GM15510 (cell line): Measurements from ENCODE around the gene TENT4A.

ENCODE experiments used
- POLR2A ChIP-seq: IDR thresholded peaks from 3 replicates; pipeline ENCODE4 v1.6.1; 2011; ENCODE audit warnings: borderline replicate concordance; ENCODE audit not compliant: insufficient read length; ENCODE audit errors: extremely low read depth

TENT4A gene

GRCh38 chr5:6758706-6759105 lies 45.5 kb downstream of the TENT4A start:
- no peak for TF ChIP-seq POLR2A

GRCh38 chr5:6759401-6759800 lies 46.2 kb downstream of the TENT4A start:
- TF ChIP-seq POLR2A, result no peak

GRCh38 chr5:6759983-6760382 lies 46.8 kb downstream of the TENT4A start:
- no peak for TF ChIP-seq POLR2A

GRCh38 chr5:6760686-6761085 lies 47.5 kb downstream of the TENT4A start:
- TF ChIP-seq POLR2A, result no peak

GRCh38 chr5:6761333-6761732 lies 48.1 kb downstream of the TENT4A start:
- TF ChIP-seq POLR2A, result no peak

- no peak for TF ChIP-seq POLR2A
These were observed 48.9 kb downstream of the TENT4A start for GRCh38 chr5:6762116-6762515.

- TF ChIP-seq POLR2A, result no peak
These were observed 49.5 kb downstream of the TENT4A start for GRCh38 chr5:6762697-6763096.

GRCh38 chr5:6763191-6763590 lies 50.0 kb downstream of the TENT4A start:
- TF ChIP-seq POLR2A, result no peak

GRCh38 chr5:6765612-6766525 lies 52.6 kb downstream of the TENT4A start:
- TF ChIP-seq POLR2A, result no peak

GRCh38 chr5:6766604-6767093 lies 53.4 kb downstream of the TENT4A start:
- TF ChIP-seq POLR2A, result no peak

GRCh38 chr5:6767481-6768063 lies 54.3 kb downstream of the TENT4A start:
- no peak for TF ChIP-seq POLR2A

GRCh38 chr5:6768590-6769230 lies 55.5 kb downstream of the TENT4A start:
- TF ChIP-seq POLR2A, result no peak

- no peak for TF ChIP-seq POLR2A
These were observed 57.8 kb downstream of the TENT4A start for GRCh38 chr5:6770826-6771607.

GRCh38 chr5:6772886-6773285 lies 59.7 kb downstream of the TENT4A start:
- TF ChIP-seq POLR2A, result no peak
